IPS DF 4.7 (cell line): Measurements from ENCODE around the gene MAP3K12.

Source experiments
- DNase-seq: peaks from one replicate; pipeline ENCODE4 v3.0.0-alpha.2; 2013; ENCODE audit warnings: low spot score; ENCODE audit errors: extremely low read depth

Gene MAP3K12

DNA sequence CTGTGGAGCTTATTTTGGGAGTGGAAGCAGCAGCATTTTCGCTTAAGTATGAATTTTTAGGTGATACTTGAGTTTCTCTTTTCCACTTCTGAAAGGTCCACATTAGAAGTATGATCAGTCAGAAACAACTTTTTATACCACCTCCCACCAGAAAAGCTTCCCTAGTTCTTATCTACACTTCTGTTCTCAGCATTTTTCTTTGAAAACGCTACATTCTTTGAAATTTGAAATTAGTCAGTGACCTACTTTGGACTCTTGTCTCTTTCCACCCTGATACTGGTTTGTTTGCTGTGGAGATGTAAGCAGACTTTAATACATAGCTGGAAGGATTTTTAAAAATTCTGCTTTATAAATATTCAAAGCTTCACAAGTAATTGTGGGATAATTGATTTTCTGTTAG, 25.2 kb downstream of the MAP3K12 start:
- no peak for DNase-seq

DNA sequence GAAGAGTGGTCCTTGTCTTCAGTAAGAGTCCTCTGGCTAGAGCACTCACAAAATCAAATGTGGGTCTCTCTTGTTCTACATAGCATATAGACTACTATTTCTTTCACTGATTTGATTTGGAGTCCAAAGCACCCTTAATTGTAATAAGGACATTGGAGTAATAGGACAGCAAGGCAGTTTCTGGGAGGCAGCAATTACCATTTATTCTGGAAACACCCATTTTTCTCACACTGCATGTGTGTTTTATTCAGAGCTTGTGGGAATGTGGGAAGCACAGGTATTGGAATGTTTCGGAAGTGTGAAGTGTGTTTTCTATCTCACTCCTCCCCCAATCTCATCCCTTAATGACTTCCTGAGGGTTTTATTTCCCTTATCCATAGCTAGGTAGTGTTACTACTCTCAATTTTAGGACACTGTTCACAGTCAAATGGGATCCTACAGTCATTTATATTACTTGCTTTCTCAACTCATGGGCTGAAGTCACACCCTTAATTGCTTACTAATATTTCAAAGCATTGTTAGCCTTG, 27.1 kb downstream of the MAP3K12 start:
- DNase-seq, result no peak

DNA sequence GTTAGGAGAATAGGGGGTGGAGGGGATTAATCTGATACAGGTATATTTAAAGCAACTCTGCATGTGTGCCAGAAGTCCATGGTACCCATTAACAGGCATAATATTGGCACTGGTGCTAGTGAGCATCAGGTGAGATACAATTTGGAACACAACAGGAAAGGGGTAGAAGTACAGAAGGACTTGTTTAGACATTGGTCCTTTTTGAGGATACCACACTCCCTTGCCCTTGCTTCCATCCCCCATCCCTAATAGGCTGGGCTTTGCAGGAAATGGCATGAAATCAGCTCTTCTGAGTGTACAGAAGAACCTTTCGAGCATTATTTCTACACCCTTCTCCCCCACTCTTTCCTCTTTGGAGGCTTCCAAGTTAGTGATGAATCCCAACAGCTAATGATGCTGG, 31.0 kb downstream of the MAP3K12 start:
- DNase-seq, result no peak

DNA sequence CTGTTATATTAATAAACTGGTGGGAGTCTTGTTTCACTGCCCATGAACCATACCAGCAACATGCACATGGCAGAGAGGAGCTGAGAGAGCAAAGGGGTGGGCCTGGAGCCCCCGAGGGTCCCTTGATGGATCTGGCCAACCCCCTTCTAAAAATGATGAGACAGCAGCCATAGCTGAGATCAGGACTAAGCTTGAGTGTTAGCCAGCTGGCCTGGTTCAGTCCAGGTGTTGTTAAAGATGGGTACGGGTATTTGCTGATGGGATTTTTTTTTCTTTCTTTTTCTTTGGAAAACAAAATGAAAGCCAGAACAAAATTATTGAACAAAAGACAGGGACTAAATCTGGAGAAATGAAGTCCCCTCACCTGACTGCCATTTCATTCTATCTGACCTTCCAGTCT, 31.4 kb downstream of the MAP3K12 start:
- DNase-seq, result no peak

DNA sequence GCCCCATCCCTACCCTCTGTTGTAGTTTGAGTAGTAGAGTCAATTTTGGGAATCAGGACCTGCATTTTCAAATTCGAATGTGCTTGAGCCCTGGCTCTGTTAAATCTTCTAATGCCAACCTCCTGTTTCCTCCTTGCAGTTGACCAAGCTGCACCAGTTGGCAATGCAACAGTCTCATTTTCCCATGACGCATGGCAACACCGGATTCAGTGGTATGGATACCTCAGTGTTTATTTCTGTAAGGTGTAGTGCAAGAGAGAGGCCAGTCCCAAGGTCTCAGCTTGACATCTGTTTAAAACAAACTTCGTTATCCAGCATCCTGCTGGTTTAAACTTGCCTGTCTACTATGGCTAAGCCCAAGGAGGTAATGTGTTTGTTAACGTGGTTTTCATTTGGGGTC, 32.2 kb downstream of the MAP3K12 start:
- DNase-seq, result no peak

DNA sequence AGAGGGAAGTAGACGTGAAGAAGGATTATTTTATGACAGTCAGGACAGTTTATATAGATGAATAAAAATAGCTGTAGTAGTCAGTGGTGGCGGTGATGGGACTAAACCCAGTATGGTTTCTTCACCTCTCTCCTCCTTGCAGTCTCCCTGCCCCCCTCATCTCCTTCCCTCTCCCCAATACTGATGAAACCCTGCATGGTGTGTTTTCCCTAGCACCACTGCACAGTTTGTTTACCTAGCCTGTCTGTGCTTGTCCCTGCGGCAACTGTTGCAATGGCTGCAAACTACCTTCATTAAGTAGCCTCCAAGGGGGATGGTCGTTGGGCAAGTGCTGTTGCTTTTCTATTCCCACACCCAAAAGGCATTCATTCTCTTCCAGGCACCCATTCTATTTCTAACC, 32.6 kb downstream of the MAP3K12 start:
- no peak for DNase-seq

DNA sequence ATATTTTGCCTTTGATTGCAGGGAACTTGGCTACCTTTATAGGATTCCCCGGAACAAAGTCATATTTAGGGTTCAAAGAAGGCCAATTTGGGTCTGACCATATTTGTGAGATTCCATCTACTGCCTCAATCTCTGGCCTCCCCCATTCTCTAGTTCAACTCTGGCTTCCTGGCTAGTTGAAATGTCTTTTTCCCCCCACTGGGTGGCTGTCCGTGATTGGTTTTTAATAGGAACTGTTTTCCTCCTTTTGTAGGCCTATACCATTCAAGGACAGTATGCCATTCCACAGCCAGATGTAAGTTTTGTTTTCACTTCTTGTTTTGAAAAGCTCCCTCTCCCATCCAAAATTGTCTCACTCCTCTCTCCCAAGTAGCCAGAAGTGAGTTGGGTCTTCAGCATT, 33.6 kb downstream of the MAP3K12 start:
- no peak for DNase-seq

DNA sequence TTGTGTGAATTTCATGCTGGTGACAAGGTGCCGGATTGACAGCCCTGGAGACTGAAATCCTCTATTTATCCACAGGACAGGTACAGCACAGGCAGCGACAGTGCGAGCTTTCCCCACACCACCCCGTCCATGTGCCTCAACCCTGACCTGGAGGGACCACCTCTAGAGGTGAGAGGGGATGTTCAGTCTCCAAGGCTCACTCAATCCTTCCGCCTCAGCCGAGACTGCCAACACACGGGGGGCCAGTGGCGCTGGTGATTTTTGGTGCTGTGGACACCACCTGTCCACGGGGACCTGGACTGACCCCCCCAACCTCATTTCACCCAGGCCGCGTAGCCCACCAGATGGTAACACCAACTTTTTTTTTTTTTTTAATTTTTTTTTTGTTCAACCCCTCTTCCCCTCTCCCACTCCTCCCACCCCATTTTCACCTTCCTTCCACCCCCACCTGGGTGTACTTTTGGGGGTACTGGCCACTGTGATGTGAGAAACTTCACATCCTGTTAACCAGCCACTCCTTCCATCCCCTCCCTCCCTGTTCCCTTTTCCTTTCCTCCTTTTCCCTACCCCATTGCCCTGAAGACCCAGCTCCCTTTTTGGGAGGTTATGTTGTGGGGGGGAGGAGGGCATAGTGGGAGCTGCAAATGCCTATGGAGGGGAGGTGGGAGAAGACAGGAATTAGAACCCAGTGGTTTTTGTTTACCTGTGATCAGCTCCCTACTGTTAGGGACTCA, 34.4 kb downstream of the MAP3K12 start:
- DNase-seq, result no peak

DNA sequence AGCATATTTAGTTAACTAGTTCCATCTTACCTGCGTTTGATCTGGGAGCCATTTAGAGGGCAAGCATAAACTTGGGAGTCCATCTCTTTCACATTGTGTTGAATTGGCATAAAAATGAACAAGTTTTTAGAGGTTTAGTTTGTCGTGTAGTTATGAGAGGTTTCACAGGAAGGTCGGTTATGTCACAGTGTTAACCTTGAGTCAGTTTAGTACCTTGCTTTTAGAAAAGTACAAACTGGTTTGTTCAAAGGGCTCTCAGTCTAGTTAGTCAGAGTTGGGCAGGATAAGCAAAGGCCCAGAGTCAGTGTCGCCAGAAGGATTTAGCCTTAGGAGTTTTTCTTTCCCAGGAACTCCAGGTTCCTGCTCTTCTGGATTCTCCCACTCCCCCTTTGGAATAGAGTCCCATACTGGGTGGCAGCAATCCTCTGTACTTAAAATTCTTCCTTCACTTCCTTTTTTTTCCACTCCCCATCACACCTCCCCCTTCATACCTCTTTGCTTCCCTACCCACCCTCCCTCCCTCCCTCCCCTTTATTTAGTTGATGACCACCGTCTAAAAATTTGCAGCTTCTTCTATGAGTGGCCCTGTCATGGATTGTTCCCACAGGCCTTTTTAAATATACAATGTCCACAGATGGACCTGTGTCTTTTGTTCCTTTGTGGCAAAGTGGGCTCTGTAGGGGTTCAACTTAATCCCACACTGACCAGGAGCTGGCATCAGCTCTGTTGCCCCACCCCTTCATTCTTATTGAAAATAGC, 35.3 kb downstream of the MAP3K12 start:
- no peak for DNase-seq

DNA sequence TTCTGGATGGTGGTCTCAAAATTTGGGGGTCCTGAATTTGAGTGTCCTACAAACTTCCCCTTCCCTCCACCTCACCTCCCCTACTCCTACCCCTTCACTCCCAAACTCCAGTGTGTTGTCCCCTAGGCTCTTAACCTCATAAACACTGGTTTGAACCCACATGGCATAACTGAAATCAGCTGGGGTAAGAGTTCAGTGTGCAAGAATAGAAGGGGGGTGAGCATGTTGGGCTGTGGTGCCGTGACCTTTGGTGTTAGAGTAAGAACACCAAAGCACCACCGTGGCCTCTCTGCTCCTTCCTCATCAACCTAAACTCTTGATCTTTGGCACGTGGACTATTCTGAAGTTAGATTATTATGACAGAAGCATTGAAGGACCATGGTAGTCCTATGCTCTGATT, 36.3 kb downstream of the MAP3K12 start:
- DNase-seq, result no peak

DNA sequence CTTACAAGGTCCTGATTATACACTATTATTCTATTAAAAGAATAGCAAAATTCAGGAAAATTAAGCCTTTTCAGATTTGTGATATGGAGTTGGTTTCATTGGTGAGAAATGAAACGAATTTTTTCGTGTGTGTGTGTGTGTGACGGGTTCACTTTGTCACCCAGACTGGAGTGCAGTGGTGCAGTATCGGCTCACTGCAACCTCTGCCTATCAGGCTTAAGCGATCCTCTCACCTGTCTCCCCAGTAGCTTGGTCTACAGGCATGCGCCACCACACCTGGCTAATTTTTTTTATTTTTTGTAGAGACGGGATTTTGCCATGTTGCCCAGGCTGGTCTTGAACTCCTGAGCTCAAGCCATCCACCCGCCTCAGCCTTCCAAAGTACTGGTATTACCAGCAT, 37.7 kb downstream of the MAP3K12 start:
- no peak for DNase-seq

DNA sequence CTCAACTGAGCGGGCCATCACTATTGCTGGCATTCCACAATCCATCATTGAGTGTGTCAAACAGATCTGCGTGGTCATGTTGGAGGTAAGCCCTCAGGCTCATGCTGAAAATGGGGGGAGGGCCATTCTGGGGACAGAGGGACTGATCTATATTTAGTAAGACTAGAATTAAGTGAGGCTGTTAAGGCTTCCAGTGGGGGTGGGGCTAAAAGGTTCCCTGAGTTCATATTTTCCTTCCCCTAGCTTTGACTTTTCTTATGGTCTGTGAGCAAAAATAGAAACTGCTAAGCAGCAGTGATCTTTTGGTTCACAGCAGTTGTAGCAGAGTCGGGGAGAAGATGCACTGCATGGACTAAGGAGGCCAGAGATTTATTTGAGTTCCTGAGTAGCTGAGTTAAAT, 38.2 kb downstream of the MAP3K12 start:
- no peak for DNase-seq

DNA sequence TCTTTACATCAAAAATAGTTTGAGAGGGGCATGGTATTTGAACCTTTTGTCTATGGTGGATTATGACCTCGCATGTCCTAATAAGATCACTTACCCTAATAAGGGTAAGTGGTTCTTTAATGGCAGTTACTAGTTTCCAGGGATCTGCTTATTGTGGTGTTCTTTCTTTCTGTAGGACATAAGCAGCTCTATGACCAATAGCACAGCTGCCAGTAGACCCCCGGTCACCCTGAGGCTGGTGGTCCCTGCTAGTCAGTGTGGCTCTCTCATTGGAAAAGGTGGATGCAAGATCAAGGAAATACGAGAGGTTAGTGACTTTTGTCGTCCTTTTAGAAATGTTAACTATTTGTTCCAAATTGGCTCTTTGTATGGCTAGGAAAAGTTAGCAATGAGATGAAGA, 40.2 kb downstream of the MAP3K12 start:
- no peak for DNase-seq

DNA sequence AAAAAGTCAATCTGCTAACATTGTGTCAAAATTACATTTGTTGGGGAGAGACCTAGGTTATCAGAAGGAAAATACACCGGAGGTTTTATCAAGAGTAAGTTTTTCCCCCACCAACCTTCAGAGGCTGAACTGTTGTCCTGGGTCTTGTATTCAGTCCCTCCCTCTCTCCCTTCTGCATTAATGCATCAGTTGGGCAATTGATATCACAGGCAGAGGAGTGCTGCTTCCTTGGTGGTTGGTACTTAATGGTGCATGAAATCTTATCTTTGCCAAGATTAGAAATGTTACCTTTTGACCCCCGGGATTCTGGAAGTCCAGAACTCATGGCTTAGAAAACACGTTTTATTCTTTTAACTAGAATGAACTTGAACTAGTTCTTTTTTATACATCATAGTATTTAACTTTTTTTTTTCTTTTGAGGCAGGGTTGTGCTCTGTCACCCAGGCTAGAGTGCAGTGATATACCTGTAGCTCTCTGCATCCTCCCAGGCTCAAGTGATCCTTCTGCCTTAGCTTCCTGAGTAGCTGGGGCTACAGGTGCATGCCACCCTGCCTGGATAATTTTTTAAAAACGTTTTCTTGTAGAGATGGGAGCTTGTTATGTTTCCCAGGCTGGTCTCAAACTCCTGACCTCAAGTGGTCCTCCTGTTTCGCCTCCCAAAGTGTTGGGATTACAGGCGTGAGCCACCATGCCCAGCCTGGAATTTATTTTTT, 42.4 kb downstream of the MAP3K12 start:
- no peak for DNase-seq

DNA sequence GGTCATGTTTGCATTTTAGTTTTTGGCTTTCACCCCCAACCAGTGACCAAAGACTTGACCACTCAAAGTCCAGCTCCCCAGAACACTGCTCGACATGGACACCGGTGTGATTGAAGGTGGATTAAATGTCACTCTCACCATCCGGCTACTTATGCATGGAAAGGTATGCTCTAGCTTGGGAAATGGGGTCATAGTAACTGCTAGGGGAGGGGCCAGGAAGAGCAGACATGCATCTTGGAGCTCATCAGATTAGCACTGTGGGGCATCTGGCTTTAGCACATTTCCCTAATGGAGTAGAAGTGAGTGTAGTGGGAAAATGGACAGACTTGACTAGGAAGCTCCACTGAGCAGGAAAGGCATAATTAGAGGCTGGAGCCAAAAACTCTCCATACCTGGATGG, 44.6 kb downstream of the MAP3K12 start:
- DNase-seq, result no peak

DNA sequence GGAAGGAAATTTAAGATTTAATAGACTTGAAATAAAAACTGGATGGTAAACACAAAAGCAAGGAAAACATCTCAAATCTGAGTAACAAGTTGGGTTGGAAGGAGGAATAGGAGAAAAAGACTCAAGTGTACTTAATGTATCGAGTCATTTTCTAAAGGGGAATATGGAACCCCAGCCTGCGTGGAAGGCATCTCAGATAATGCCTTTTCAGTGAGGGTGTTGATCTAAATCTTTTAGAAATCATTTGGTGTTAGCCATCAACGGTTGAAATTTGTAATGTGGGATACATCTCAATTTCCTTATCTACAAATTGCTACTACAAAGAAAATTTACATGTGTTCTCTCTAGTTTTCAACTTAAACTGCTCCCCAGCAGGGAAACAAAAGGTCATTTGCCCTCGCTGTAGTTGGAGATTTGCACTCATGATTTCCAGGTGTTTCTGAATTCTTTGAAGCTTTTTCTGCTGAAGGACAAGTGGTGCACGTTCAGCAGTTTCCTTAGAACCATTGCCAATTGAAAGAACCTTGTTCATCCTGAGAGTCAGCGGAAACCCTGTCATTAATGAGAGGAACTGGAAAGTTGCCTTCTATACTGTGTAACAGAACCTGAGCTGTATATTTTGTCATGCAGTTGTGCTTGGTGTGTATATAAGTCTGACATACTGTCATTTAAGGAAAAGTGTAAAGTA, 45.2 kb downstream of the MAP3K12 start:
- no peak for DNase-seq

DNA sequence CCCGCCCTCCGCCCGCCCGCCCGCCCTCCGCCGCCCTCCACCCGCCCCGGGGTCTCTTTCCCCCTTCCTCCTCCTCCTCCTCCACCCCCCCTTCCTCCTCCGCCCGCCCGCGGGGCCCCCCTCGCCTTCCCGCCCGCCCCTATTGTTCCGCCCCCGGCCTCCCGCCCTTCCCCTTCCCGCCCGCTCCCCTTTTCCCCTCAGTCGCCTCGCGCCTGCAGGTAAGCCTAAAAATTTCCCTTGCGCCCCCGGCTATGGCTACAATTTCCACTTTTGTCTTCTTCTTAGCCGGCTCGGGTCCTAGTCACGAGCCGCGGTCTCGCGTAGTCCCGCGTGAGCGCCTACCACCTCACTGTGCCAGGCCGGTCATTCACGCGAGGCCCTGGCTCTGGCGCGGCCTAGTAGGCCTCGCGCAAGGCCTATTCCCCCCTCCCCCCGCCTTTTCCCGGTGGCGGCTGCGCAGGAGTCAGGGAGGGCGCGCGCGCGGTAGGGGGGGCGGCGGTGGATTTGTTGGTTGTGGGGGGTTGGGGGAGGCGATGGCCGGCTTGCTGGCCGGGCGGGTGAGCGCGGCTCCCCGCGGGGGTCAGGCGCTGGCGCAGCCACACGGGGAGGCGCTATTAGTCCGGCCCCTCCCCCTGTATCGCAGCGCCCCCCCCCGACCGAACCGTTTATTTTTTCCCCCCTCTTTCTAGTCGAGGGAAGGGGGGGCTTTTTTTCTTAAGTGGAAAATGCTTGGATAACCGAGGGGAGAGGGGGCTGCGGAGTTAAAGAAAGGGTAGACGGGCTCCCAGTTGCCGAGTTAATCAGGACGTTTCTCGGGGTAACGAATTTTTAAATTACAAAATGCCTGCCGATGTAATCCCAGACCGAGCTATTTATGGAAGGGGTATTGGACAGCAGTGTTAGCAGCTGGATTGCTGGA, 46.8 kb downstream of the MAP3K12 start:
- DNase-seq, result no peak

DNA sequence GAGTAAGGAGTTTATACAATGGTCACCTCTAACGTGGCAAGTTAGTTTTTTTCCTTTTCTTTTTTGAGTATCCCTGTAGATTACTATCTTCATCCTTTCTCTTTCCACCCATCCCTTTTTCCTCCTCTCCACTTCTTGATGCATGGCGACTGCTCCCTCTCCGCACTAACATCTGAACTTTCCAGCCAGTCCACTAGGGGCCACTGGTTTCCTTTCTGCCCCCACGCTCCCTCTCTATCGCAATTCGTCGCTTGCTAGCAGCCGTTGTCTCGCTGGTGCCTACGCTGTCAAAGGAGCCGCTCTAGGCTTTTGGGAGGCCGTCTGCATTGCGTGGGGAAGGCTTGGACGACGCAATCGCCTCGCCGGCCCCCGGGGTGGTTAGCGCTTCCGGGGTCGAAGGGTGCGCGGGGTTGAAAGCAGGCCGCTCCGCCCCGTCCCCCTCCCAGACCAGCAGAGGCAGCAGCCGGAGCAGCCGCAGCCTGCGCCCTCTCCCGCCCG, 47.5 kb downstream of the MAP3K12 start, which contains the start of gene PCBP2:
PCBP2 (plus strand) TSS at position 442 of the 498 bp plus-strand sequence. CDS start 2,699 bp downstream, outside the sequence.
- peak; percentile 99 for DNase-seq

DNA sequence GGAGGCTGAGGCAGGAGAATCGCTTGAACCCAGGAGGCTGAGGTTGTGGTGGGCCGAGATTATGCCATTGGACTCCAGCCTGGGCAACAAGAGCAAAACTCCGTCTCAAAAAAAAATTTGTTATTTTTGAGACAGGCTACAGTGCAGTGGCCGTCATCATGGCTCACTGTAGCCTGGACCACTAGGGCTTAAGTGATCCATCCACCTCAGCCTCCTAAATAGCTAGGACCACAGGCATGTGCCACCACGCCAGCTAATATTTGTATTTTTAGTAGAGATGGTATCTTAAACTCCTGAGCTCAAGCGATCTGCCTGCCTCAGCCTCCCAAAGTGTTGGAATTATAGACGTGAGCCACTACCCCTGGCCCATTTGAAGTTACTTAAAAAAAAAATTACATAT, 48.3 kb downstream of the MAP3K12 start:
- DNase-seq, result no peak
